Measurements from ENCODE around the gene ATG9A.
A peak's percentile ranks its signal among the peaks of the same experiment; 100 is the strongest.

ATG9A gene

GRCh38 chr2:219176818-219177551 is 52.5 kb downstream of the ATG9A start, which contains the start of gene CNPPD1:
TSS of gene CNPPD1 (minus strand) at chr2:219176925. CDS start at chr2:219176828, 97 bp downstream.
- DNase-seq (ENCODE audit: low spot score) = peak; percentile 88

- DNase-seq (ENCODE audit: low spot score) = peak; percentile 53
Observed at GRCh38 chr2:219175928-219176817, 53.3 kb downstream of the ATG9A start.

- DNase-seq (ENCODE audit: low spot score) = no peak
Observed at GRCh38 chr2:219175486-219175885, 54.0 kb downstream of the ATG9A start.

- no peak for DNase-seq (ENCODE audit: low spot score)
Observed at GRCh38 chr2:219174801-219175200, 54.6 kb downstream of the ATG9A start.

GRCh38 chr2:219174146-219174545 is 55.3 kb downstream of the ATG9A start:
- no peak for DNase-seq (ENCODE audit: low spot score)

GRCh38 chr2:219173176-219173575 is 56.3 kb downstream of the ATG9A start:
- DNase-seq (ENCODE audit: low spot score) = no peak

GRCh38 chr2:219172231-219173154 is 56.9 kb downstream of the ATG9A start:
- no peak for DNase-seq (ENCODE audit: low spot score)

- DNase-seq (ENCODE audit: low spot score) = peak; percentile 86
Observed at GRCh38 chr2:219171231-219171651, 58.2 kb downstream of the ATG9A start.

GRCh38 chr2:219169930-219170654 is 59.3 kb downstream of the ATG9A start, which contains the start of gene SLC23A3:
TSS of gene SLC23A3 (minus strand) at chr2:219170029. CDS start at chr2:219169984, 45 bp downstream.
- no peak for DNase-seq (ENCODE audit: low spot score)

All from AG08396 (cell line).